HepG2 (cell line): ENCODE measurements around the gene HSPB7. TPM values are rescaled to one million over a fixed set of nuclear protein-coding genes. Genes with fewer than 3 reads are reported as not detected.
"Not testable (repeated sequence)": the region's sequence is repeated elsewhere in the genome, so short reads cannot be mapped to it uniquely, and the experiment has no call there.

Source experiments
- ATAC-seq: fragments of 200-7000 bp; cut with Tn5 transposase; 3 replicates; pipeline ENCODE4 v1.9.1; 2020; ENCODE audit warnings: mild to moderate bottlenecking, moderate library complexity
- BruUV-seq: library from RNA; stranded (reverse); fragments of 400-500 nt; replicated peaks from 2 replicates; lab custom pipeline; 2021; lab: Mats Ljungman, UMichigan
- CTCF ChIA-PET: fragments of 300-600 bp; formaldehyde crosslinking; extraction: SDS; loops from one replicate; lab custom pipeline; 2021; ENCODE audit warnings: low total read pairs, inconsistent platforms, low intra/inter-chr PET ratio; lab: Yijun Ruan, JAX
- POLR2A ChIA-PET: fragments of 350-600 bp; sonication (Branson Sonifier 250); formaldehyde crosslinking; loops from one replicate; lab custom pipeline; 2020; ENCODE audit warnings: antibody characterized with exemption, inconsistent platforms; lab: Yijun Ruan, JAX
- DNase-seq: peaks from one replicate; pipeline ENCODE4 v3.0.0-alpha.2; 2015; ENCODE audit warnings: low spot score
- FAIRE-seq: peaks from 3 replicates; lab custom pipeline; 2011; peaks lifted over from hg19 to GRCh38; lab: Jason Lieb, UNC
- H2AFZ ChIP-seq: one replicate; pipeline ENCODE4 v1.6.1; 2011; ENCODE audit warnings: low read length, inconsistent platforms
- H3K27ac ChIP-seq: fragments of 300-600 bp; 3 replicates; pipeline ENCODE4 v1.8.0; 2011; ENCODE audit warnings: mixed run types, mild to moderate bottlenecking, mixed read lengths, low read length, inconsistent platforms; ENCODE audit not compliant: insufficient read depth; ENCODE audit errors: extremely low read length
- H3K27me3 ChIP-seq, 2 experiments: fragments of 200-600 bp in 1 of 2; 2 replicates in 1 of 2; 3 replicates in 1 of 2; pipeline versions ENCODE4 v1.6.0 to v1.8.0; 2011; ENCODE audit warnings: low read length in 2 of 2, mild to moderate bottlenecking in 2 of 2, moderate library complexity in 2 of 2, inconsistent platforms in 1 of 2; ENCODE audit not compliant: insufficient read depth in 2 of 2, control insufficient read depth in 1 of 2
- H3K36me3 ChIP-seq, 2 experiments: fragments of 200-600 bp in 1 of 2; replicated peaks in 1 of 2; 2 replicates in 1 of 2; 3 replicates in 1 of 2; pipeline versions ENCODE4 v1.5.1 to v1.8.0; 2011; ENCODE audit warnings: low read length in 2 of 2, inconsistent platforms in 1 of 2; ENCODE audit not compliant: insufficient read depth in 2 of 2, control insufficient read depth in 1 of 2
- H3K4me1 ChIP-seq: 2 replicates; pipeline ENCODE4 v1.5.1; 2012; ENCODE audit warnings: low read length, inconsistent platforms; ENCODE audit not compliant: insufficient read depth
- H3K4me2 ChIP-seq: 2 replicates; pipeline ENCODE4 v1.6.0; 2011; ENCODE audit warnings: low read depth, low read length, inconsistent platforms
- H3K4me3 ChIP-seq, 3 experiments: fragments of 200-600 bp in 1 of 3; sonication (generic), shearing (Covaris generic) in 1 of 3; replicated peaks in 1 of 3; 2 replicates each; pipeline ENCODE4 v1.5.1; 2011 to 2016; ENCODE audit warnings: low read length in 3 of 3, inconsistent platforms in 2 of 3, low read depth in 2 of 3, mild to moderate bottlenecking in 2 of 3, control low read depth in 1 of 3, mixed read lengths in 1 of 3; ENCODE audit not compliant: insufficient read depth in 1 of 3
- H3K79me2 ChIP-seq: one replicate; pipeline ENCODE4 v1.6.1; 2011; ENCODE audit warnings: low read length, inconsistent platforms; ENCODE audit not compliant: insufficient read depth
- H3K9ac ChIP-seq: 2 replicates; pipeline ENCODE4 v1.6.0; 2011; ENCODE audit warnings: mild to moderate bottlenecking, low read depth, low read length, inconsistent platforms; ENCODE audit not compliant: insufficient read depth
- H3K9me3 ChIP-seq: 2 replicates; pipeline ENCODE4 v1.5.1; 2012; ENCODE audit warnings: mild to moderate bottlenecking, low read length
- H4K20me1 ChIP-seq: 2 replicates; pipeline ENCODE4 v1.6.0; 2011; ENCODE audit warnings: inconsistent platforms, mild to moderate bottlenecking, low read length, moderate library complexity; ENCODE audit not compliant: insufficient read depth
- ESRRA ChIP-seq: sonication (generic); formaldehyde crosslinking; IDR thresholded peaks from 2 replicates; pipeline ENCODE4 v1.5.1; 2020; ENCODE audit warnings: mild to moderate bottlenecking, low read depth, missing genetic modification reagents
- GATAD2A ChIP-seq: IDR thresholded peaks from 2 replicates; pipeline ENCODE4 v1.6.1; 2016
- SALL1 ChIP-seq: sonication (generic); formaldehyde crosslinking; IDR thresholded peaks from 2 replicates; pipeline ENCODE4 v1.8.0; 2022; ENCODE audit warnings: mild to moderate bottlenecking, missing genetic modification reagents
- ZNF629 ChIP-seq: sonication (generic); formaldehyde crosslinking; conservative IDR thresholded peaks from 2 replicates; pipeline ENCODE4 v1.5.0; 2020; ENCODE audit warnings: missing genetic modification reagents
- WGBS: methylation state at CpG from one replicate; pipeline ENCODE4 v1.1.6; 2017; ENCODE audit warnings: low lambda C conversion rate; 5-methylcytosine and 5-hydroxymethylcytosine counted together
- in situ Hi-C: cut with HindIII; loops from 2 replicates; pipeline ENCODE4 v1.10.0; 2017; ENCODE audit warnings: low pct_unique_long_range_greater_than_20kb; ENCODE audit not compliant: extremely low pct_ligation_motif_present
- intact Hi-C: fragments of 100-400 bp; cut with micrococcal nuclease; formaldehyde crosslinking; loops from one replicate; pipeline ENCODE4 v1.10.0; 2022; ENCODE audit not compliant: unreplicated experiment
- polyA plus RNA-seq, 8 experiments: library from polyadenylated mRNA; depleted of rRNA in 3 of 8; stranded (reverse) in 7 of 8; unstranded in 1 of 8; fragments of >200 nt; fragmentation: Illumina TruSeq in 4 of 8; extraction: Trizol in 4 of 8; gene quantifications; 2 replicates each; pipeline versions ENCODE4 v1.2.1 to v1.2.3, GENCODE V29; 2011 to 2016; ENCODE audit warnings: low read depth in 4 of 8, missing spikeins in 1 of 8, mixed read lengths in 1 of 8; ENCODE audit not compliant: insufficient read depth in 1 of 8
- total RNA-seq, 5 experiments: library from RNA; depleted of rRNA; stranded (reverse); fragments of >200 nt; fragmentation: Illumina TruSeq; extraction: Trizol; gene quantifications; 2 replicates each; pipeline ENCODE4 v1.2.3, GENCODE V29; 2016; ENCODE audit warnings: low read depth in 1 of 5

Gene HSPB7
- total and polyA plus RNA-seq, 2 of the 13 experiments (the other 11 are each of a cell fraction or from before 2014, with no cell fraction given): 0.20 TPM; not detected in 1

- TF ChIP-seq ESRRA (peak; percentile 98), GATAD2A (CRISPR knock-in tag) (0 out of 2 replicates have a peak, but pooled peaks have one; percentile 34), SALL1 (CRISPR knock-in tag) (peak; percentile 47; the same call in 1 of the 2 replicates)
Measured at GRCh38 chr1:16057314-16057915, 39.6 kb upstream of the HSPB7 start (continued).

GRCh38 chr1:16056521-16056912 lies 38.7 kb upstream of the HSPB7 start:
- 31% methylated on average over 2 of the region's 4 CpGs for WGBS
- not testable (repeated sequence) for DNase-seq, BruUV-seq

More at GRCh38 chr1:16056521-16056912, 38.7 kb upstream of the HSPB7 start:
- not testable (repeated sequence) for H3K4me2 ChIP-seq, H3K4me3 ChIP-seq, H2AFZ ChIP-seq, H3K27ac ChIP-seq, H3K79me2 ChIP-seq, H4K20me1 ChIP-seq
- CTCF ChIA-PET: interaction anchor here (1.3 to 2.8 kb wide), 2 partner anchors 23 to 47 kb away, joined by 3 to 35 read pairs; no protein-coding TSS in a partner anchor
- peaks cover 19% of the 10 kb centered on the region for H3K4me1 ChIP-seq
- peak; percentile 51; the same call in 1 of the 2 replicates for TF ChIP-seq ZNF629
- TF ChIP-seq, all 625 proteins: peak for 1; not testable (repeated sequence) for 624
- H3K9me3 ChIP-seq, in situ Hi-C loops, H3K36me3 ChIP-seq, ATAC-seq, FAIRE-seq, H3K9ac ChIP-seq, POLR2A ChIA-PET: not testable (repeated sequence)
- peaks cover 5 to 28% of the 10 kb centered on the region in 2 experiments; a peak in 3 of 5 replicates for H3K27me3 ChIP-seq
- intact Hi-C loops: loop anchor here (1.0 to 2.0 kb wide), 2 partner anchors 24 to 47 kb away; no protein-coding TSS in a partner anchor
